B cell (primary cell): ENCODE data around the gene RPL29.

ENCODE experiments used
- CTCF ChIP-seq: fragments of 200-600 bp; IDR thresholded peaks from one replicate; pipeline ENCODE4 v1.8.0; 2022; ENCODE audit warnings: antibody characterized with exemption, mild to moderate bottlenecking
- EZH2 ChIP-seq: IDR thresholded peaks from 2 replicates; pipeline ENCODE4 v1.6.1; 2012; ENCODE audit warnings: borderline replicate concordance, low read depth, mild to moderate bottlenecking, moderate library complexity, low read length; ENCODE audit not compliant: insufficient read depth, poor library complexity, severe bottlenecking

- no peak for TF ChIP-seq CTCF
- TF ChIP-seq EZH2 = no peak
Observed at GRCh38 chr3:51974277-51974962, 21.3 kb downstream of the RPL29 start.
